Adrenal gland (tissue), 12 donors: Measurements from ENCODE around the gene CDKL1. TPM values are rescaled to one million over a fixed set of nuclear protein-coding genes. Genes with fewer than 3 reads are reported as not detected.

ENCODE experiments used
- DNase-seq, 7 donors: peaks; one replicate each; pipeline ENCODE4 v3.0.0-alpha.2; 2019 to 2020
- H3K27ac ChIP-seq, 5 donors: fragments of 200-600 bp; sonication (generic) in 4 of 5; 1 replicate in 3 of 5; 2 replicates in 2 of 5; pipeline versions ENCODE4 v1.5.1 to v1.8.0; 2016 to 2020; ENCODE audit warnings: mild to moderate bottlenecking in 1 of 5
- H3K27me3 ChIP-seq: fragments of 200-600 bp; 2 replicates; pipeline ENCODE4 v1.8.0; 2021
- H3K36me3 ChIP-seq, 2 donors: fragments of 200-600 bp; replicated peaks in 1 of 2; 1 replicate in 1 of 2; 2 replicates in 1 of 2; pipeline versions ENCODE4 v1.5.1 to v1.8.0; 2018 to 2022
- H3K4me1 ChIP-seq, 2 donors: fragments of 200-600 bp; replicated peaks in 1 of 2; 1 replicate in 1 of 2; 2 replicates in 1 of 2; pipeline versions ENCODE4 v1.5.1 to v1.8.0; 2018 to 2021
- H3K4me3 ChIP-seq, 4 donors: fragments of 200-600 bp; sonication (generic) in 3 of 4; one replicate each; pipeline ENCODE4 v1.5.1; 2016 to 2018
- H3K9me3 ChIP-seq, 3 donors: fragments of 200-600 bp; sonication (generic) in 1 of 3; replicated peaks in 1 of 3; 1 replicate in 2 of 3; 2 replicates in 1 of 3; pipeline versions ENCODE4 v1.5.1 to v1.8.0; 2016 to 2021
- CTCF ChIP-seq, 6 experiments: fragments of 450-650 bp in 4 of 6; fragments of 200-600 bp in 2 of 6; sonication (generic) in 1 of 6; IDR thresholded peaks; 1 replicate in 5 of 6; 2 replicates in 1 of 6; pipeline versions ENCODE4 v1.5.1 to v1.8.0; 2016 to 2021; ENCODE audit warnings: antibody characterized with exemption in 6 of 6, mild to moderate bottlenecking in 2 of 6, moderate library complexity in 1 of 6
- POLR2A ChIP-seq, 2 donors: fragments of 450-650 bp; IDR thresholded peaks; one replicate each; pipeline ENCODE4 v1.6.1; 2017; ENCODE audit warnings: antibody characterized with exemption in 2 of 2, mild to moderate bottlenecking in 2 of 2, moderate library complexity in 1 of 2
- WGBS, 4 donors: extraction: QIAGEN DNeasy Blood & Tissue Kit in 2 of 4; methylation state at CpG; one replicate each; pipeline versions ENCODE4 v1.1.5 to v1.1.7; 2013 to 2017; 5-methylcytosine and 5-hydroxymethylcytosine counted together
- intact Hi-C, 2 donors: fragments of 100-400 bp; cut with DNase I; formaldehyde crosslinking; loops; one replicate each; pipeline versions ENCODE4 v1.14.1 to v1.15.0; 2022 to 2023
- polyA plus RNA-seq, 3 donors: library from polyadenylated mRNA; stranded (reverse); fragments of 200-250 nt in 2 of 3; fragments of 350-450 nt in 1 of 3; fragmentation: Illumina TruSeq in 1 of 3; extraction: RNeasy Lipid Tissue Mini Kit (QIAGEN cat#74804) in 1 of 3; gene quantifications; one replicate each; pipeline ENCODE4 v1.2.3, GENCODE V29; 2013 to 2014
- total RNA-seq, 9 donors: library from RNA; depleted of rRNA in 4 of 9; stranded (reverse); fragments of >200 nt in 4 of 9; fragments of 120-200 nt in 1 of 9; fragmentation: NEBNext Ultra II Directional in 1 of 9; extraction: Animal tissue kit (Norgen Biotek cat#: 25700) in 1 of 9; gene quantifications; one replicate each; pipeline versions ENCODE4 v1.1.0 to v1.2.4, GENCODE V29; 2013 to 2023
- donor health status: healthy with polysubstance abuse.
- donor health status: Bipolar disorder and iron deficiency.
- donor health status: DM: yes; HTN: yes; CAD: no.
- donor health status: DM: no; HTN: no; CAD: no.
- donor health status: DM: no; HTN: no; CAD: no.
- donor health status: DM: yes; HTN: yes; CAD: no.

CDKL1 gene
- total and polyA plus RNA-seq, 12 donors = 1.5 to 17.2 (median 7.6) TPM

- peak overlapping the region in 4 of 5 donors; percentile 78 to 90 (median 80) for H3K27ac ChIP-seq
- peak; percentile 40 to 78 (median 63) for DNase-seq
- intact Hi-C loops = loop anchor here in 1 of 2 donors (10.0 kb wide), 1 partner anchor 73 kb away; no protein-coding TSS in a partner anchor
- TF ChIP-seq CTCF (IDR thresholded peaks at IDR 0.05) (no peak), POLR2A (IDR thresholded peaks at IDR 0.05) (no peak)
- peak overlapping the region in 2 of 4 donors; percentile 27 to 83 for H3K4me3 ChIP-seq
- no peaks in the 10 kb centered on the region for H3K9me3 ChIP-seq
- 14 to 26% (median 17%) methylated on average over 7 to 9 of the region's 9 CpGs for WGBS, 4 donors
- no peaks in the 10 kb centered on the region for H3K27me3 ChIP-seq
- peaks cover 0 to 5% of the 10 kb centered on the region in 2 donors for H3K4me1 ChIP-seq
- no peaks in the 10 kb centered on the region for H3K36me3 ChIP-seq
These were observed 908 bp upstream of the CDKL1 start for GRCh38 chr14:50397390-50398188.

- Histone ChIP-seq H3K4me1 (peaks cover 0 to 5% of the 10 kb centered on the region in 2 donors), H3K27ac (peak overlapping the region in 3 of 5 donors; percentile 36 to 80 (median 78)), H3K4me3 (peak overlapping the region in 2 of 4 donors; percentile 27 to 83), H3K27me3 (no peaks in the 10 kb centered on the region), H3K9me3 (no peaks in the 10 kb centered on the region), H3K36me3 (no peaks in the 10 kb centered on the region)
- intact Hi-C loops = loop anchor here in 1 of 2 donors (10.0 kb wide), 1 partner anchor 71 kb away; no protein-coding TSS in a partner anchor
- TF ChIP-seq CTCF (IDR thresholded peaks at IDR 0.05) (no peak), POLR2A (IDR thresholded peaks at IDR 0.05) (no peak)
- DNase-seq = peak; percentile 51 to 76 (median 69)
- 32 to 53% (median 38%) methylated on average over 5 of the region's 5 CpGs for WGBS, 4 donors
These were observed 1.2 kb downstream of the CDKL1 start for GRCh38 chr14:50395448-50395847.

GRCh38 chr14:50394713-50395112 is 2.0 kb downstream of the CDKL1 start:
- no peaks in the 10 kb centered on the region for H3K27me3 ChIP-seq
- H3K4me1 ChIP-seq = peaks cover 0 to 5% of the 10 kb centered on the region in 2 donors
- TF ChIP-seq CTCF (IDR thresholded peaks at IDR 0.05) (no peak), POLR2A (IDR thresholded peaks at IDR 0.05) (no peak)
- H3K9me3 ChIP-seq = no peaks in the 10 kb centered on the region
- intact Hi-C loops = loop anchor here (5.0 to 10.0 kb wide), 2 partner anchors 37 to 70 kb away; no protein-coding TSS in a partner anchor
- peak overlapping the region in 1 of 5 donors; percentile 78 for H3K27ac ChIP-seq
- H3K4me3 ChIP-seq = no peak overlapping the region
- H3K36me3 ChIP-seq = no peaks in the 10 kb centered on the region
- DNase-seq = no peak
- 94 to 96% (median 96%) methylated on average over 5 of the region's 5 CpGs for WGBS, 4 donors

- intact Hi-C loops = loop anchor here (5.0 to 10.0 kb wide), 2 partner anchors 33 to 65 kb away; no protein-coding TSS in a partner anchor
These were observed 6.8 kb downstream of the CDKL1 start for GRCh38 chr14:50389668-50390441.

More at GRCh38 chr14:50389668-50390441, 6.8 kb downstream of the CDKL1 start:
- Histone ChIP-seq H3K9me3 (no peaks in the 10 kb centered on the region), H3K36me3 (no peaks in the 10 kb centered on the region), H3K4me3 (no peak overlapping the region), H3K27ac (no peak overlapping the region), H3K27me3 (no peaks in the 10 kb centered on the region), H3K4me1 (peaks cover 12 to 16% of the 10 kb centered on the region in 2 donors)
- no peak for DNase-seq
- TF ChIP-seq POLR2A (IDR thresholded peaks at IDR 0.05) (no peak), CTCF (IDR thresholded peaks at IDR 0.05) (no peak)
- WGBS, 4 donors = 74 to 80% (median 77%) methylated on average over 9 of the region's 9 CpGs
